ENCODE results near the gene USB1.

DNA sequence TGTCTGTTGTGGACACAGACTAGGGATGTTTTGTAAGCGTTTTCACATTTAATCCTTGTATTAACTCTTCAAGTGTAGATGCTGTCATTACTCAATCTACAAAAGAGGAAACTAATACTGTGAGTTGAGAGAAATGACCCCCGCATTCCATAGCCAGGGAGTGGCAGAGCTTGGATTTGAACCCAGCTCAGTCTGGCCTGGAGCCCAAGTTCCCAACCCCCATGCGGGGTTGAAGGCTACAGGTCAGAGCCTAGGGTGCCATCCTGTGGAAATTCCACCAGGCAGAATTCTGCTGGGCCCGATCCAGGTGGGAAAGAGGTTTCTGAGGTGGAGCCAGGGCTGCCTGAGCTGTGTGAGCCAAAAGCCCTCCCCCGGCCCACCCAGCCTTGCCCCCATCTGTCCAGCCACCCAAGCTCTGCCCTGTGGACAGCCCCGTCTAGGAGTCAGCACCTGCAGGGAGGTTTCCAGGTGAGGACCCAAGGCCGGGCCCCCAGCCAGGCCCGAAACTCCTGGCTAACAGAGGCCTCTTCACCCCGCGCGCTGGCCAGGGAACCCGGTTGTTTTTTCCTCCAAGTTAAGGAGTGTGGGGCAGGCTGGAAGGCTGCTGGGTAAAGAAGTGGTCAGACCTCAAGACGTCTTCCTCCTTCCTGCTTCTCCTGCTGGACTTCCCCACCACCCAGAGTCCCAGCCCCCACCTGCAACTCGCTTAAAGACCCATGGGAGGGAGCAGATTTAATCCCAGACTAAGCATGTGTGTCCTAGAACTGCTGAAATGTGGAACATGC lies 30.0 kb downstream of the USB1 start:
- TF ChIP-seq POLR2A (IDR thresholded peaks at IDR 0.05) (no peak), POLR2AphosphoS5 (IDR thresholded peaks at IDR 0.05) (no peak), EP300 (IDR thresholded peaks at IDR 0.05) (no peak)
- TF ChIP-seq, protein P1, sequence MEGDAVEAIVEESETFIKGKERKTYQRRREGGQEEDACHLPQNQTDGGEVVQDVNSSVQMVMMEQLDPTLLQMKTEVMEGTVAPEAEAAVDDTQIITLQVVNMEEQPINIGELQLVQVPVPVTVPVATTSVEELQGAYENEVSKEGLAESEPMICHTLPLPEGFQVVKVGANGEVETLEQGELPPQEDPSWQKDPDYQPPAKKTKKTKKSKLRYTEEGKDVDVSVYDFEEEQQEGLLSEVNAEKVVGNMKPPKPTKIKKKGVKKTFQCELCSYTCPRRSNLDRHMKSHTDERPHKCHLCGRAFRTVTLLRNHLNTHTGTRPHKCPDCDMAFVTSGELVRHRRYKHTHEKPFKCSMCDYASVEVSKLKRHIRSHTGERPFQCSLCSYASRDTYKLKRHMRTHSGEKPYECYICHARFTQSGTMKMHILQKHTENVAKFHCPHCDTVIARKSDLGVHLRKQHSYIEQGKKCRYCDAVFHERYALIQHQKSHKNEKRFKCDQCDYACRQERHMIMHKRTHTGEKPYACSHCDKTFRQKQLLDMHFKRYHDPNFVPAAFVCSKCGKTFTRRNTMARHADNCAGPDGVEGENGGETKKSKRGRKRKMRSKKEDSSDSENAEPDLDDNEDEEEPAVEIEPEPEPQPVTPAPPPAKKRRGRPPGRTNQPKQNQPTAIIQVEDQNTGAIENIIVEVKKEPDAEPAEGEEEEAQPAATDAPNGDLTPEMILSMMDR (IDR thresholded peaks at IDR 0.05) = no peak

Data from gastroesophageal sphincter (tissue), 3 donors.